Epithelial cell of proximal tubule (primary cell): Measurements from ENCODE around the gene ATP5MC3. TPM values are rescaled to one million over a fixed set of nuclear protein-coding genes. Genes with fewer than 3 reads are reported as not detected.
A peak's percentile ranks its signal among the peaks of the same experiment; 100 is the strongest.

Experiments used
- DNase-seq: peaks from one replicate; pipeline ENCODE4 v3.0.0-alpha.2; 2011; ENCODE audit warnings: low read depth
- H3K4me3 ChIP-seq: 2 replicates; pipeline ENCODE4 v1.5.1; 2011; ENCODE audit warnings: low read depth, mild to moderate bottlenecking, low read length
- CTCF ChIP-seq: conservative IDR thresholded peaks from 2 replicates; pipeline ENCODE4 v1.5.1; 2012; ENCODE audit warnings: low read depth, mild to moderate bottlenecking, low read length
- total RNA-seq: library from RNA; depleted of rRNA; stranded (reverse); fragments of >200 nt; gene quantifications from 2 replicates; pipeline ENCODE4 v1.2.3, GENCODE V29; 2015

The ATP5MC3 gene
- total RNA-seq, 1 donor from 2014 or later = 362 TPM

- no peak for TF ChIP-seq CTCF
- no peak overlapping the region for H3K4me3 ChIP-seq
- no peak for DNase-seq
Measured at GRCh38 chr2:175206866-175207265, 25.4 kb upstream of the ATP5MC3 start.

- no peak for DNase-seq
- TF ChIP-seq CTCF = no peak
- H3K4me3 ChIP-seq = no peak overlapping the region
Measured at GRCh38 chr2:175205523-175205922, 24.0 kb upstream of the ATP5MC3 start.

- peak; percentile 78 for TF ChIP-seq CTCF
- H3K4me3 ChIP-seq = no peak overlapping the region
- peak; percentile 7 for DNase-seq
Measured at GRCh38 chr2:175203621-175204496, 22.3 kb upstream of the ATP5MC3 start.

- TF ChIP-seq CTCF = no peak
- no peak for DNase-seq
- no peak overlapping the region for H3K4me3 ChIP-seq
Measured at GRCh38 chr2:175195012-175195411, 13.5 kb upstream of the ATP5MC3 start.

GRCh38 chr2:175188761-175189160 is 7.3 kb upstream of the ATP5MC3 start:
- H3K4me3 ChIP-seq = no peak overlapping the region
- no peak for DNase-seq
- TF ChIP-seq CTCF = no peak

- H3K4me3 ChIP-seq = no peak overlapping the region
- TF ChIP-seq CTCF = peak; percentile 38
- no peak for DNase-seq
Measured at GRCh38 chr2:175187378-175187777, 5.9 kb upstream of the ATP5MC3 start.

- TF ChIP-seq CTCF = no peak
- DNase-seq = no peak
- H3K4me3 ChIP-seq = no peak overlapping the region
Measured at GRCh38 chr2:175183674-175184073, 2.2 kb upstream of the ATP5MC3 start.
